K562 (cell line): ENCODE measurements around the gene PRXL2A. TPM values are rescaled to one million over a fixed set of nuclear protein-coding genes. Genes with fewer than 3 reads are reported as not detected.

Source experiments
- ATAC-seq: fragments of 200-7000 bp; cut with Tn5 transposase; 3 replicates; pipeline ENCODE4 v1.9.1; 2020; ENCODE audit warnings: moderate library complexity
- BruUV-seq: library from RNA; stranded (reverse); fragments of 400-500 nt; replicated peaks from 2 replicates; lab custom pipeline; 2021; lab: Mats Ljungman, UMichigan
- CTCF ChIA-PET: fragments of 300-600 bp; formaldehyde crosslinking; extraction: SDS; loops from one replicate; lab custom pipeline; 2021; ENCODE audit warnings: low intra/inter-chr PET ratio; lab: Yijun Ruan, JAX
- POLR2A ChIA-PET: fragments of 300-600, 350-650 bp; sonication (Branson Sonifier 250); formaldehyde crosslinking; extraction: SDS; loops from one replicate; lab custom pipeline; 2021; ENCODE audit warnings: antibody characterized with exemption, inconsistent platforms; lab: Yijun Ruan, JAX
- DNase-seq, 4 experiments: peaks; one replicate each; pipeline versions ENCODE4 v3.0.0 to v3.0.0-alpha.2; 2011 to 2018; ENCODE audit warnings: low spot score in 3 of 4, mixed read lengths in 3 of 4; ENCODE audit errors: extremely low read depth in 1 of 4
- FAIRE-seq: peaks from 2 replicates; lab custom pipeline; 2011; peaks lifted over from hg19 to GRCh38; lab: Jason Lieb, UNC
- H2AFZ ChIP-seq: 2 replicates; pipeline ENCODE4 v1.6.0; 2011; ENCODE audit warnings: low read depth, low read length, control low read depth, inconsistent platforms
- H3K27ac ChIP-seq: fragments of 200-600 bp; 3 replicates; pipeline ENCODE4 v1.8.0; 2011; ENCODE audit warnings: low read depth, mild to moderate bottlenecking, control low read depth, inconsistent platforms, low read length, moderate library complexity, mixed read lengths; ENCODE audit errors: extremely low read depth
- H3K27me3 ChIP-seq, 2 experiments: fragments of 300-600 bp in 1 of 2; 2 replicates in 1 of 2; 3 replicates in 1 of 2; pipeline versions ENCODE4 v1.6.0 to v1.8.0; 2011; ENCODE audit warnings: inconsistent platforms in 2 of 2, low read length in 2 of 2, mild to moderate bottlenecking in 1 of 2, mixed read lengths in 1 of 2, moderate library complexity in 1 of 2; ENCODE audit not compliant: control insufficient read depth in 2 of 2, insufficient read depth in 2 of 2
- H3K36me3 ChIP-seq: fragments of 300-600 bp; 3 replicates; pipeline ENCODE4 v1.8.0; 2011; ENCODE audit warnings: mild to moderate bottlenecking, low read length, inconsistent platforms; ENCODE audit not compliant: control insufficient read depth, insufficient read depth
- H3K4me1 ChIP-seq, 2 experiments: fragments of 200-600 bp in 1 of 2; replicated peaks in 1 of 2; 2 replicates in 1 of 2; 3 replicates in 1 of 2; pipeline versions ENCODE4 v1.5.1 to v1.8.0; 2011; ENCODE audit warnings: inconsistent platforms in 2 of 2, low read length in 2 of 2, mild to moderate bottlenecking in 1 of 2, mixed read lengths in 1 of 2, moderate library complexity in 1 of 2; ENCODE audit not compliant: control insufficient read depth in 2 of 2, insufficient read depth in 2 of 2
- H3K4me2 ChIP-seq: 2 replicates; pipeline ENCODE4 v1.6.1; 2011; ENCODE audit warnings: low read length, control low read depth, inconsistent platforms, mixed read lengths; ENCODE audit not compliant: insufficient read depth
- H3K4me3 ChIP-seq: fragments of 200-600 bp; sonication (generic), shearing (Covaris generic); 2 replicates; pipeline ENCODE4 v1.5.1; 2016; ENCODE audit warnings: control low read depth, inconsistent platforms
- H3K79me2 ChIP-seq: fragments of 200-600 bp; 3 replicates; pipeline ENCODE4 v1.8.0; 2011; ENCODE audit warnings: low read length, inconsistent platforms; ENCODE audit not compliant: control insufficient read depth, insufficient read depth
- H3K9ac ChIP-seq, 2 experiments: 2 replicates each; pipeline versions ENCODE4 v1.6.0 to v1.6.1; 2011; ENCODE audit warnings: low read depth in 2 of 2, low read length in 2 of 2, control low read depth in 1 of 2, inconsistent platforms in 1 of 2, mild to moderate bottlenecking in 1 of 2, mixed read lengths in 1 of 2; ENCODE audit not compliant: insufficient read depth in 1 of 2
- H3K9me1 ChIP-seq: one replicate; pipeline ENCODE4 v1.6.0; 2011; ENCODE audit warnings: inconsistent platforms, mild to moderate bottlenecking, low read length, moderate library complexity; ENCODE audit not compliant: control insufficient read depth, insufficient read depth
- H3K9me3 ChIP-seq: replicated peaks from 2 replicates; pipeline ENCODE4 v1.5.1; 2011; ENCODE audit warnings: low read depth, low read length, inconsistent platforms; ENCODE audit not compliant: control insufficient read depth, insufficient read depth
- H4K20me1 ChIP-seq: replicated peaks from 2 replicates; pipeline ENCODE4 v1.6.1; 2011; ENCODE audit warnings: low read length, inconsistent platforms, mixed read lengths; ENCODE audit not compliant: control insufficient read depth, insufficient read depth
- NFIC ChIP-seq: fragments of 450-650 bp; IDR thresholded peaks from 2 replicates; pipeline ENCODE4 v1.6.1; 2017; ENCODE audit warnings: mild to moderate bottlenecking, inconsistent platforms
- WGBS: fragments of 100-300 bp; shearing (Covaris generic); methylation state at CpG from one replicate; pipeline ENCODE4 v1.1.6; 2016; ENCODE audit warnings: low coverage, mixed read lengths; ENCODE audit not compliant: insufficient coverage; ENCODE audit errors: missing lambda C conversion rate; 5-methylcytosine and 5-hydroxymethylcytosine counted together
- in situ Hi-C: fragments of 300-500 bp; cut with MboI; formaldehyde crosslinking; loops from 4 replicates; pipeline ENCODE4 v1.15.0; 2018; ENCODE audit warnings: inconsistent platforms, mixed read lengths
- intact Hi-C: fragments of 100-400 bp; cut with micrococcal nuclease; formaldehyde crosslinking; loops from 2 replicates; pipeline ENCODE4 v1.14.2; 2022
- polyA plus RNA-seq, 8 experiments: library from polyadenylated mRNA; depleted of rRNA in 4 of 8; stranded (reverse) in 5 of 8; unstranded in 3 of 8; fragments of >200 nt; fragmentation: Nextera tagmentation in 2 of 8; fragmentation: Illumina TruSeq in 1 of 8; extraction: Ambion mirVana in 2 of 8; extraction: Trizol in 1 of 8; gene quantifications; 2 replicates each; pipeline versions ENCODE4 v1.2.1 to v1.2.3, GENCODE V29; 2011 to 2014; ENCODE audit warnings: inconsistent platforms in 1 of 8, missing spikeins in 1 of 8
- total RNA-seq, 7 experiments: library from RNA; depleted of rRNA in 6 of 7; stranded (reverse); fragments of >200 nt in 6 of 7; fragmentation: Illumina TruSeq in 2 of 7; extraction: Trizol in 2 of 7; gene quantifications; 2 replicates each; pipeline versions ENCODE4 v1.2.1 to v1.2.3, GENCODE V29; 2011 to 2021; ENCODE audit warnings: low replicate concordance in 1 of 7
- TF ChIP-seq, protein P1 (sequence below): IDR thresholded peaks from 3 replicates; pipeline ENCODE4 v1.6.1; 2011; ENCODE audit warnings: borderline replicate concordance, mild to moderate bottlenecking; ENCODE audit not compliant: insufficient read length, insufficient read depth
- TF ChIP-seq, protein P2 (sequence below), 2 experiments: fragments of 250-450 bp in 1 of 2; fragments of 450-650 bp in 1 of 2; sonication (Bioruptor Pico) in 1 of 2; IDR thresholded peaks; 2 replicates each; pipeline versions ENCODE4 v1.6.1 to v1.8.0; 2016 to 2021; ENCODE audit warnings: mild to moderate bottlenecking in 2 of 2, moderate library complexity in 2 of 2, missing compliant biosample characterization in 1 of 2, missing genetic modification characterization in 1 of 2

The PRXL2A gene
- total and polyA plus RNA-seq, 9 of the 15 experiments (the other 6 are each of a cell fraction or from before 2014, with no cell fraction given): 0.14 to 1.2 (median 0.75) TPM

DNA sequence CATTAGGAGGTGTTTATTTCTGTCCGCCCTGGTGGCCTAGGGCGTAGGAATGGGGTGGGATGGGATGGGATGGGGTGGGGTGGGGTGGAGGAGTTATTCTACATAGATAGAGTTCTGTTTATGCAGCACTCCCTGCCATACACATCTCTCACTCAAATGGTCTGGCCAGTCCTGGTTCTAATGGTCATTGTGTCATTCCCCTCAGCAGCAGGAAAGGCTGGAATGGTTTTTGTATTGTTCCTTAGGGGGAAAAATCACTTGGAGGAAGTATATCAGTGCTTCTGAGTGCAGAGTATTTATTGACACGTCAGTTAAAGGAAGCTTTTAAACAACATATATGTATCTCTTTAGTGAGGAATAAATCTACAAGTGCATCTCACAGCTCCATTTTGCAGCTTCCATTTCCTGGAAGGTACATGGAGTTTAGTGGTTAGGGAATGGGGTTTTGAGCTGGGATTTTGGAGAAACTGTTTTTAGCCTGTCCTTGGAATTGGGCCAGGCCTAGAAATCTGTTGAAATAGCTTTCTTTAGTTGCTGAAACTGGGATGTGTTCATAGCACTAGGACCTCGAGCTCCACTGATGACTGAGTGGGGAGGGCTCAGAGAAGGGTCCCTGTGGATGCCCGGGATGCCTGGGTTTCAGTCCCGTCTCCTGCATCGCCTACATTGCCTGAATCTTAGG lies 54.1 kb downstream of the PRXL2A start:
- Histone ChIP-seq H3K27ac (no peak overlapping the region), H3K9me1 (peaks cover 3% of the 10 kb centered on the region), H3K4me3 (no peak overlapping the region), H4K20me1 (peaks cover 22% of the 10 kb centered on the region), H3K36me3 (peaks cover 39% of the 10 kb centered on the region), H3K4me1 (peaks cover 76 to 97% of the 10 kb centered on the region in 2 experiments), H3K27me3 (no peaks in the 10 kb centered on the region), H3K79me2 (peaks cover 100% of the 10 kb centered on the region), H3K4me2 (no peak overlapping the region), H2AFZ (no peak overlapping the region), H3K9ac (peak overlapping the region in 1 of 2 experiments; percentile 36; a peak in 1 of 4 replicates), H3K9me3 (no peaks in the 10 kb centered on the region)
- DNase-seq: no peak
- no peak for ATAC-seq
- 60% methylated on average over 7 of the region's 7 CpGs for WGBS
- 0 out of 2 replicates have a peak, but pooled peaks have one; percentile 44 for TF ChIP-seq NFIC
- TF ChIP-seq, protein P1, sequence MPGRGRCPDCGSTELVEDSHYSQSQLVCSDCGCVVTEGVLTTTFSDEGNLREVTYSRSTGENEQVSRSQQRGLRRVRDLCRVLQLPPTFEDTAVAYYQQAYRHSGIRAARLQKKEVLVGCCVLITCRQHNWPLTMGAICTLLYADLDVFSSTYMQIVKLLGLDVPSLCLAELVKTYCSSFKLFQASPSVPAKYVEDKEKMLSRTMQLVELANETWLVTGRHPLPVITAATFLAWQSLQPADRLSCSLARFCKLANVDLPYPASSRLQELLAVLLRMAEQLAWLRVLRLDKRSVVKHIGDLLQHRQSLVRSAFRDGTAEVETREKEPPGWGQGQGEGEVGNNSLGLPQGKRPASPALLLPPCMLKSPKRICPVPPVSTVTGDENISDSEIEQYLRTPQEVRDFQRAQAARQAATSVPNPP: no peak
- TF ChIP-seq, protein P2, sequence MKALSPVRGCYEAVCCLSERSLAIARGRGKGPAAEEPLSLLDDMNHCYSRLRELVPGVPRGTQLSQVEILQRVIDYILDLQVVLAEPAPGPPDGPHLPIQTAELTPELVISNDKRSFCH (CRISPR knock-in tag; IDR thresholded peaks at IDR 0.05): no peak
- TF ChIP-seq, protein P2 (tag; IDR thresholded peaks at IDR 0.05): no peak
- POLR2A ChIA-PET: no interaction called here
- no peak for FAIRE-seq
- no TSS peak for BruUV-seq
- in situ Hi-C loops (no loop called here), intact Hi-C loops (no loop called here)
- CTCF ChIA-PET: no interaction called here
